Activated T-cell treated with anti-CD3 and anti-CD28 coated beads for 48 hours (primary cell): ENCODE measurements around the gene LHFPL5.

ENCODE experiments used
- DNase-seq: peaks from one replicate; pipeline ENCODE4 v3.0.0-alpha.2; 2020; ENCODE audit warnings: low read depth

The LHFPL5 gene

GRCh38 chr6:35794536-35795452 lies 10.4 kb upstream of the LHFPL5 start:
- DNase-seq: no peak

GRCh38 chr6:35795453-35796071 lies 9.6 kb upstream of the LHFPL5 start:
- no peak for DNase-seq

- DNase-seq: no peak
Measured at GRCh38 chr6:35796236-35796635, 8.9 kb upstream of the LHFPL5 start.

DNA sequence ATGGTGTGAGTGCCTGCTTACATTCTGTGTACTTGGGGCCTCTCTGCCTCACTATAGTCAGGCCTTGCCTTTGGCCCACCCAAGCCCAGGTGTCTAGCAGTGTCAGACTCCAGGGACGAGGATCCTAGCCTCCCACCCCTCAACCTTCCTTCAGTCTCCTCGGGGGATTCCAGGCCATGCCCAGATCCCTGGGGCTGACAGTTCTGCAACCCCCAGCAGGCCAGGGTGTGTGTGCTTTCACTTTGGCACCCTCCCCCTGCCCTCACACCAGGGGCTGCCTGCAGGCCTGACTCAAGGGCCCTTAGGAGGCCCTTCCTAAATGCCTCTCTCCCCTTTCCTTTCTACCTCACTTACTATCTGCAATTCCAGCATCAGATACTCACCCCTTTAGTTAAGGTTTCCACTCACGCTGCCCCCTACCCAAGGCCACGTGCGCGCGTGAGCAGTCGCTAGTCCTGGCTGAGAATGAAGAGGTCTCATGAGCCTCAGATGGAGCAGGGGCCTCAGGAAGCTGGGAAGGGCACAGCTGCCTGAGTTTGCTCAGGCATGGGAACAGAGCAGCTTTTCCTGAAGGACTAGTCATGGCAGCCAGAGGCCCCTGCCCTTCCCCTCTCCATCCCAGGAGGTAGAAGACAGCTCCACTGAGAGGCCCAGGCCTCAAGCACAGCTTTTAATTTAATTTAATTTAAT lies 7.2 kb upstream of the LHFPL5 start:
- no peak for DNase-seq

GRCh38 chr6:35798706-35799105 lies 6.4 kb upstream of the LHFPL5 start:
- DNase-seq: no peak

DNA sequence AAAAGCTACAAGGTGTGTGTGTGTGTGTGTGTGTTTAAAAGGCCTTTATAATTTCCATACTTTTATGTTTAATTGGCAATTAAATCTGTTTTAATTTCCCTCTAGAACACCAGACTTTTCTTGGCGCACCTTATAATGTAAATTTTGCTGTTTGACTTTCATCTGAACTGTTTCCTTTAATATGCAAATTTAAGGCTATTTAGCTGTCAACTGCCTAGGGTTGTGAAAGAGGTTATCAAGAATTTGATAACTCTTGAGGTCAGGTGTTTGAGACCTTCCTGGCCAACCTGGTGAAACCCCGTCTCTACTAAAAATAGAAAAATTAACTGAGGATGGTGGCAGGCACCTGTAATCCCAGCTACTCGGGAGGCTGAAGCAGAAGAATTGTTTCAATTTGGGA lies 4.0 kb upstream of the LHFPL5 start:
- DNase-seq: no peak

- DNase-seq: no peak
Measured at GRCh38 chr6:35808688-35809087, 3.5 kb downstream of the LHFPL5 start.

DNA sequence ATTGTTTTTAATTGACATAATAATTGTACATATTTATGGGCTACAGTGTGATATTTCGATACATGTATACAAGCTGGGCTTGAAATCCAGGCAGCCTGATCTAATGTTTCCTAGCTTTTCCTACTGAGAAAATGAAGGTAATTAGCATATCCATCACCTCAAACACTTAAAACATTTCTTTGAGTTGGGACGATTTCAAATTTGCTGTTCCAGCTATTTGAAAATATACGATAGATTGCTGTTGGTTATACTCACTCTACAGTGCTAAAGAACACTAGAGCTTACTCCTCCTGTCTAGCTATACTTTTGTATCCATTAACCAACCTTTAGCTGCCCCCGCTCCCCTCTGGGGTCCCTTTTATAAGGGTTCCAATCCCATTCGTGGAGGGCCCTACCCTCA lies 4.7 kb downstream of the LHFPL5 start:
- no peak for DNase-seq

- DNase-seq: no peak
Measured at GRCh38 chr6:35810971-35811698, 6.0 kb downstream of the LHFPL5 start.

DNA sequence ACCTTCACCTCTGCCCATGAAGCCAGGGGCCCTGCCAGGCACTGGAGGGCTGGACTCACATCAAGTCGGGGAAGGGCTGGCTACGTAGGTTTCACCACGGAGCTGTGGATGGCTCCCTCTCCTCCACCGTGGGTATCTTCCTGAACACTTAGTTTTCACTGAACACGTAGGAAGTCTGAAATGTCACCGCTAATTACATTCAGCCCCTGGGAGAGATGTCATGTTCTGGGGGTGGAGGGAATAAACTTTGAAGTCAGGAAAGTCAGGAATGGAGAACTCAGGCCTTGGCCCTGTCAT lies 6.5 kb downstream of the LHFPL5 start:
- DNase-seq: no peak

DNA sequence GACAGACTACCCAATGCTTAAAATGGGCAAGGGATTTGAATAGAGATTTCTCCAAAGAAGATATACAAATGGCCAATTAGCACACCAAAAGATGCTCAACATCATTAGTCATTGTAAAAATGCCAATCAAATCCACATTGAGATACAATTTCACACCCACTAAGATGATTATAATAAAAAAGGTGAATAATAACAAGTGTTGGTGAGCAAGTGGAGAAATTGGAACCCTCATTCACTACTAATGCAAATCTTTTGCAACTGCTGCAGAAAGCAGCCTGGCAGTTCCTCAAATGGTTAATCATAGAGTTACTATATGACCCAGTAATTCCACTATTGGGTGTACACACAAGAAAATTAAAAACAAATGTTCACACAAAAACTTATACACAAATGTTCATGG lies 12.4 kb downstream of the LHFPL5 start:
- DNase-seq: no peak

- no peak for DNase-seq
Measured at GRCh38 chr6:35823601-35824000, 18.4 kb downstream of the LHFPL5 start.

DNA sequence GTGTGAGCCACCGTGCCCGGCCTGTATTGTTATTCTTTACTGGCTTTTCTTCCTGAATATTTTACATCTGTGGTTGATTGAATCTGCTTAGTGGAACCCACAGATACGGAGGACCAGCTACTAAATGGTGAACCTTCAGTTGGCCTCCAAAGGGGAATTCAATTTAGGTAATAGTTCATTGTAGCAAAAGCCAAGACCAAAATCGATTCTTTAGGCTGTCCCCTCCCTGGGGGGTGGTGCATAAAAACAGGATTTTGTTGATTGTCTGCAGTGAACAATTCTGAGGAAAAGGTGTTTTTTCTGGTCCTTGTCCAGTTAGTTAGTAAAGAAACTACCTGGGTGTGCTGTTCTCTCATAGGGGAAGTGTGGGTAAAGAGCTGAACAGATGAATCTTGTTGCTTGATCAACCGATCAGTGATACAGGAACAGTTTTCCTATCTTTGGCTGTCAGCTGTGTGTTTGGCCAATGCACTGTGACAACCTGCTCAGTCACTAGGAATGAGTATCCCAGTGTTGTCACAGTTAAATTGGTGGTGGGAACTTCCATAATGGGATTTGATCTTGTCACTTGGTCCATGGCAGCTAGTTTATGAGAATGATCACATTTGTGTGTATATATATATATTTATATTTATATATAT lies 19.5 kb downstream of the LHFPL5 start:
- DNase-seq: no peak

DNA sequence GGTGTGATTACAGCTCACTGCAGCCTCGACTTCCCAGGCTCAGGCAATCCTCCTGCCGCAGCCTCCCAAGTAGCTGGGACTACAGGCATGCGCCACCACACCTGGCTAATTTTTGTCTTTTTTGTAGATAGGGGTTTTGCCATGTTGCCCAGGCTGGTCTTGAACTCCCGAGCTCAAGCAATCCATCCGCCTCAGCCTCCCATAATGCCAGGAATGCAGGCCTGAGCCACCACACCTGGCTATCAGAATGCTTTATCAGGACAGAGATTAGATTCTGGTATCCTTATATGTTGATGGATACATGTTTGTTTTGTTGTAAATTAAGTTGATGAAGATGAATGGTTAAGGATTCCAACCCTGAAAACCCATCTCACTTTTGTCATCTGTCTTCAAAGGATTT lies 24.2 kb downstream of the LHFPL5 start:
- no peak for DNase-seq

DNA sequence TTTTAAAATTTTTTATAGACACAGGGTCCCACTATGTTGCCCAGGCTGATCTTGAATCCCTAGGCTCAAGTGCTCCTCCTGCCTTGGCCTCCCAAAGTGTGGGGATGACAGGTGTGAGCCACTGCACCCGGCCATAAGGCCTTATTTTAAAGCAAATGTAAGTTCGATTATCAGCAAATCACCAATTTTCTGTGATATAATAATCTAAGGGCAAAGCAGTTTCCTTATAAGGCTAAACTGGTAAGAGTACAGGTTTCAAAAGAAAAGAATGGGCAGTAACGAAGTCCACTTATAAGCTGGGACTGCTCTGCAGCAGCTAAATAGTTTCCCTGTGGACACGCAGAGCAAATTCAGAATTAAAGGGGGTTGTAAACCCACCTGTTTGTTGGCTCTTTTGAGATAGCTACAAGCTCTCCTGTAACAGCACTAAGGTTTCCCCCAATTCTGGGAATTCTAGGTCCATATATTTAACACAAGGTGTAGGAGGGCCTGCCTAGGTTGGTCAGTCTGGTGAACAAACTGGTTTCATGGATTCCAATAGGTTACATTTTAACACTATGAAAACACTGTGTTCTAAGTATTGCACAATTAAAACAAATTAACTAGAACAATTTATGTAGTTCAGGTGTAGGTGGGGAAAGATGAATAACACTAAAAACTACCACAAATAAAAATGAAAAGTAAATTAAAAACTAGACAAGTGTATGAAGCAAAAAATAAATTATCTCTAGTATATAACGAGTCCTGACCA lies 26.3 kb downstream of the LHFPL5 start:
- no peak for DNase-seq

DNA sequence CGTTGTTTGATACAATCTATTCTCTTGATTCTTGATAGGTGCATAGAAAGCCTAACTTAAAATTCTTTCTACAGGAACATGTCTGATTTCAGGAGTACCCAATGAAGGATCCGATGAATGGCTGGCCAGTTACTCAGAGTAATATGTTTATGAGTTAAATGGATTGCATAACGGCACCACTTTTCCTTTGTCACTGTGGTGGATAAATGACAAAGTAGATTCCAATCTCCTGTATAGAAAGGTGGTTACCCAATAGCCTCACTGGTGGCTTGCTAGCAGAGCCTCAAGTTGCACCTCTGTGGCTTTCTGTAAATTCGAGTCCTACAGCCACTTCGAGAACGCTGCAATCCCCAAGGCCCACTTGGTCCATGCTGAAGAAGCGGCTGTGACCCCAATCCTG lies 28.4 kb downstream of the LHFPL5 start:
- DNase-seq: no peak

- DNase-seq: no peak
Measured at GRCh38 chr6:35839019-35839418, 33.9 kb downstream of the LHFPL5 start.

DNA sequence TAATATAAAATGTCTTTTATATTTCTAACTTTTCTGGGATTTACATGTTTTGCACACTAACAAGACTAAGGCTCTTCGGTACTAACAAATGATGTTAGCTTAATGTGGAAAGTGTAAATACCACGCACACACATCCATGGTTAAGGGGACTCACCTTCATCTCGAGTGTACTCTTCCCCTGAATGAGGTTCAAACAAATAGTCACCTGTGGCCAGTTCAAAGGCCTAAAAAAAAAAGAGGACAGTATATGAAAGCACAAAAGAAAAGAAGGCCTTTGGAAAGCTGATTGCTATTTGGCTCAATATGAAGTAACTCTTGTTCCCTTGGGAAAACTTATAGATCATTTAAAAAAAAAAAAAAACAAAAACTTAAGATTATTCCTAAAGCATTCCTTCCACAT lies 37.2 kb downstream of the LHFPL5 start:
- DNase-seq: no peak

DNA sequence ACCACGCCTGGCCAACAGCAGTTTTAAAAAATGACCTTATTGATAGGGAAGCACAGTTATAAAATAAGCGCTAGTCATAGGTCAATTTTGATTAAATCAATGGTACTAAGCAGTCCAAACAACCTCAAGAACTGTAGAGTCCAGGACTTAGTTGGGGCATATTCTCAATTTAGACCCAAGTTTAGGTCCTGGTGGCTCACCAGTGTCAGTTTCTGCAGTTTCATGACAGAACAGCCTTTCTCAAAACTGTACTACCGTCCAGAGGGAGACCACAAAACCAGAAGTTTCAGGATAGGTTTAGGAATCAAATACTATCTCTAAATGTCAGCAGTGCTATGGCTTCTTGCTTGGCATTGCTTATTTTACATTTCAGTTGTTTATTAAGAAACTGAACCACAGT lies 39.1 kb downstream of the LHFPL5 start:
- no peak for DNase-seq

GRCh38 chr6:35850208-35850607 lies 45.1 kb downstream of the LHFPL5 start:
- DNase-seq: no peak

GRCh38 chr6:35852994-35853393 lies 47.8 kb downstream of the LHFPL5 start:
- DNase-seq: no peak
